HepG2 (cell line): Measurements from ENCODE around the gene ZNF287. TPM values are rescaled to one million over a fixed set of nuclear protein-coding genes. Genes with fewer than 3 reads are reported as not detected.

Source experiments
- ATM ChIP-seq: fragments of 450-650 bp; IDR thresholded peaks from 2 replicates; pipeline ENCODE4 v1.7.1; 2017; ENCODE audit warnings: mild to moderate bottlenecking, borderline replicate concordance
- FOXP4 ChIP-seq: sonication (generic); formaldehyde crosslinking; IDR thresholded peaks from 2 replicates; pipeline ENCODE4 v1.4.0; 2020; ENCODE audit warnings: missing genetic modification reagents
- HMGXB3 ChIP-seq: sonication (generic); formaldehyde crosslinking; IDR thresholded peaks from 2 replicates; pipeline ENCODE4 v1.4.0; 2020; ENCODE audit warnings: missing genetic modification reagents, borderline replicate concordance
- MXD4 ChIP-seq: IDR thresholded peaks from 2 replicates; pipeline ENCODE4 v1.6.1; 2016; ENCODE audit warnings: mild to moderate bottlenecking, missing biosample characterization, missing genetic modification reagents
- NFAT5 ChIP-seq: sonication (generic); formaldehyde crosslinking; IDR thresholded peaks from 2 replicates; pipeline ENCODE4 v1.4.0; 2020; ENCODE audit warnings: missing genetic modification reagents
- PCBP1 ChIP-seq: fragments of 200-400 bp; formaldehyde crosslinking; IDR thresholded peaks from 2 replicates; pipeline ENCODE4 v1.6.1; 2017; ENCODE audit warnings: mild to moderate bottlenecking, low read depth, low read length, borderline replicate concordance
- SNAPC5 ChIP-seq: sonication (generic); formaldehyde crosslinking; IDR thresholded peaks from 2 replicates; pipeline ENCODE4 v1.8.1; 2023; ENCODE audit warnings: mild to moderate bottlenecking, missing genetic modification reagents, borderline replicate concordance
- SOX5 ChIP-seq: IDR thresholded peaks from 2 replicates; pipeline ENCODE4 v1.6.1; 2016; ENCODE audit warnings: borderline replicate concordance
- ZNF253 ChIP-seq: sonication (generic); formaldehyde crosslinking; IDR thresholded peaks from 2 replicates; pipeline ENCODE4 v1.8.0; 2022; ENCODE audit warnings: mild to moderate bottlenecking, missing genetic modification reagents, borderline replicate concordance
- ZNF468 ChIP-seq: sonication (generic); formaldehyde crosslinking; IDR thresholded peaks from 2 replicates; pipeline ENCODE4 v1.8.0; 2022; ENCODE audit warnings: mild to moderate bottlenecking, moderate library complexity, missing genetic modification reagents
- ZNF556 ChIP-seq: sonication (generic); formaldehyde crosslinking; IDR thresholded peaks from 2 replicates; pipeline ENCODE4 v1.4.0; 2020; ENCODE audit warnings: mild to moderate bottlenecking, missing genetic modification reagents, borderline replicate concordance
- ZSCAN22 ChIP-seq: sonication (generic); formaldehyde crosslinking; IDR thresholded peaks from 2 replicates; pipeline ENCODE4 v1.4.0; 2020; ENCODE audit warnings: mild to moderate bottlenecking, missing genetic modification reagents
- polyA plus RNA-seq, 8 experiments: library from polyadenylated mRNA; depleted of rRNA in 3 of 8; stranded (reverse) in 7 of 8; unstranded in 1 of 8; fragments of >200 nt; fragmentation: Illumina TruSeq in 4 of 8; extraction: Trizol in 4 of 8; gene quantifications; 2 replicates each; pipeline versions ENCODE4 v1.2.1 to v1.2.3, GENCODE V29; 2011 to 2016; ENCODE audit warnings: low read depth in 4 of 8, missing spikeins in 1 of 8, mixed read lengths in 1 of 8; ENCODE audit not compliant: insufficient read depth in 1 of 8
- total RNA-seq, 5 experiments: library from RNA; depleted of rRNA; stranded (reverse); fragments of >200 nt; fragmentation: Illumina TruSeq; extraction: Trizol; gene quantifications; 2 replicates each; pipeline ENCODE4 v1.2.3, GENCODE V29; 2016; ENCODE audit warnings: low read depth in 1 of 5
- TF ChIP-seq, protein P1 (sequence below), 2 experiments: sonication (generic) in 1 of 2; formaldehyde crosslinking in 1 of 2; IDR thresholded peaks; 2 replicates each; pipeline versions ENCODE4 v1.4.0 to v1.6.1; 2018 to 2020; ENCODE audit warnings: missing genetic modification reagents in 2 of 2, borderline replicate concordance in 1 of 2, low read depth in 1 of 2, mild to moderate bottlenecking in 1 of 2, missing biosample characterization in 1 of 2

The ZNF287 gene
- total and polyA plus RNA-seq, 2 of the 13 experiments (the other 11 are each of a cell fraction or from before 2014, with no cell fraction given) = 0.21 TPM; not detected in 1

DNA sequence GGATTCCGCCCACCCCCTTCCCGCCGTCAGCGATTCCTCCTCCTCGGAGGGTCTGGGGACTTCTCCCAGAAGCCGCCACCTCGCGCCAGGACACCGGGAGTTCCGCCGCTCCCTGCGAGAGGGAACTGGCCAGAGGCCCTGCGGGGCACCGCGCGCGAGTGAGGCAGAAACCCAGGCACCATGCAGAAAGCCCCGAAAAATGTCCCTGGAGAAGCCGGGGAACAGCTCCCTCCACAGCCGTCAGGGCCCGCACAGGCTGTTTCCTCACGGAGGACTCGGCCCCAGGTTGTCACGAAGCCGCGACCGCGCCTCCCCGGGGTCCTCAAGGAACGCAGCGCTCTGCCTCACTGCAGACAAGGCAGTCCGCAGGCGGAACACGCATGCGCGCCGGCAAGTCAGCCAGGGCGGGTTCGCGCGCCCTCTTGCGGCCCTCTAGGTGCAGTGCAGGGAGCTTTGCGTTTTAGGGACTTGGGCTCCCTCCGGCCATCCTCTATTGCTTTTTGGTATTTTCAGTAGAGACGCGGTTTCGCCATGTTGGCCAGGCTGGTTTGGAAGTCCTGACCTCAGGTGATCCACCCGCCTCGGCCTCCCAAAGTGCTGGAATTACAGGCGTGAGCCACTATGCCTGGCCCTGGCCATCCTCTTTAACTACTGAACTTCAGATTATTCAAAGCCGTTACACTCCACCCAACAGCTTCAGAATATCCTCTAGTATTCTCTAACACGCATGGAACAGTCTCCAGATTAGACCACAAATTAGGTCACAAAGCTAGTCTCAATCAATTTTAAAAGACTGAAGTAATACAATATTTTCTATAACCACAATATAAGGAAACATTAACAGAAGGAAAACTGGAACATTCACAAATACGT lies 20.3 kb upstream of the ZNF287 start (continued):
- TF ChIP-seq NFAT5 (no peak), ZSCAN22 (CRISPR knock-in tag) (no peak), PCBP1 (0 out of 2 replicates have a peak, but pooled peaks have one; percentile 34), ZNF468 (CRISPR knock-in tag) (no peak), ATM (no peak), ZNF556 (0 out of 2 replicates have a peak, but pooled peaks have one; percentile 56), MXD4 (CRISPR knock-in tag) (peak; percentile 47; the same call in 1 of the 2 replicates), FOXP4 (CRISPR knock-in tag) (no peak), SNAPC5 (CRISPR knock-in tag) (no peak), SOX5 (CRISPR knock-in tag) (no peak), ZNF253 (CRISPR knock-in tag) (no peak), HMGXB3 (CRISPR knock-in tag) (no peak)
- TF ChIP-seq, protein P1, sequence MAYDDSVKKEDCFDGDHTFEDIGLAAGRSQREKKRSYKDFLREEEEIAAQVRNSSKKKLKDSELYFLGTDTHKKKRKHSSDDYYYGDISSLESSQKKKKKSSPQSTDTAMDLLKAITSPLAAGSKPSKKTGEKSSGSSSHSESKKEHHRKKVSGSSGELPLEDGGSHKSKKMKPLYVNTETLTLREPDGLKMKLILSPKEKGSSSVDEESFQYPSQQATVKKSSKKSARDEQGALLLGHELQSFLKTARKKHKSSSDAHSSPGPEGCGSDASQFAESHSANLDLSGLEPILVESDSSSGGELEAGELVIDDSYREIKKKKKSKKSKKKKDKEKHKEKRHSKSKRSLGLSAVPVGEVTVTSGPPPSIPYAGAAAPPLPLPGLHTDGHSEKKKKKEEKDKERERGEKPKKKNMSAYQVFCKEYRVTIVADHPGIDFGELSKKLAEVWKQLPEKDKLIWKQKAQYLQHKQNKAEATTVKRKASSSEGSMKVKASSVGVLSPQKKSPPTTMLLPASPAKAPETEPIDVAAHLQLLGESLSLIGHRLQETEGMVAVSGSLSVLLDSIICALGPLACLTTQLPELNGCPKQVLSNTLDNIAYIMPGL (CRISPR knock-in tag; IDR thresholded peaks at IDR 0.05; ENCODE audit: borderline replicate concordance in 1 of 2, low read depth in 1 of 2) = peak; percentile 83 to 84; a peak in 3 of 4 replicates
